ENCODE results near the gene ZBTB8B.

DNA sequence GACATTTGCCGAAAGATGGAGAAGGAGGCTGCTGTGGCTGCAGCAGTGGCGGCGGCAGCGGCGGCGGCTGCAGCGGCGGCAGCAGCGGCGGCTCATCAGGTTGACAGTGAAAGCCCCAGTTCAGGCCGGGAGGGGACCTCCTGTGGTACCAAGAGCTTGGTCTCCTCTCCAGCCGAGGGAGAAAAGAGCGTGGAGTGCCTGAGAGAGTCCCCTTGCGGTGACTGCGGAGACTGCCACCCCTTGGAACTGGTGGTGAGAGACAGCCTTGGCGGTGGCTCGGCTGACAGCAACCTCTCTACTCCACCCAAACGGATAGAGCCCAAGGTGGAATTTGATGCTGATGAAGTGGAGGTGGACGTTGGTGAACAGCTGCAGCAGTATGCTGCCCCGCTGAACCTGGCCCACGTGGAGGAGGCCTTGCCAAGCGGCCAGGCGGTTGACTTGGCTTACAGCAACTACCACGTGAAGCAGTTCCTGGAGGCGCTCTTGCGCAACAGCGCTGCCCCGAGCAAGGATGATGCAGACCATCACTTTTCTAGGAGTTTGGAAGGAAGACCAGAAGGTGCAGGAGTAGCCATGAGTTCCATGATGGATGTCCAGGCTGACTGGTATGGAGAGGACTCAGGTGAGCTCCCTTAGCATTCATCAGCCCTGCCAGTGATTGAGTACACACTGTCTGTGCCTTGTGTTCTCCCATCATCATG, 6.3 kb downstream of the ZBTB8B start:
- TF ChIP-seq, protein P1, sequence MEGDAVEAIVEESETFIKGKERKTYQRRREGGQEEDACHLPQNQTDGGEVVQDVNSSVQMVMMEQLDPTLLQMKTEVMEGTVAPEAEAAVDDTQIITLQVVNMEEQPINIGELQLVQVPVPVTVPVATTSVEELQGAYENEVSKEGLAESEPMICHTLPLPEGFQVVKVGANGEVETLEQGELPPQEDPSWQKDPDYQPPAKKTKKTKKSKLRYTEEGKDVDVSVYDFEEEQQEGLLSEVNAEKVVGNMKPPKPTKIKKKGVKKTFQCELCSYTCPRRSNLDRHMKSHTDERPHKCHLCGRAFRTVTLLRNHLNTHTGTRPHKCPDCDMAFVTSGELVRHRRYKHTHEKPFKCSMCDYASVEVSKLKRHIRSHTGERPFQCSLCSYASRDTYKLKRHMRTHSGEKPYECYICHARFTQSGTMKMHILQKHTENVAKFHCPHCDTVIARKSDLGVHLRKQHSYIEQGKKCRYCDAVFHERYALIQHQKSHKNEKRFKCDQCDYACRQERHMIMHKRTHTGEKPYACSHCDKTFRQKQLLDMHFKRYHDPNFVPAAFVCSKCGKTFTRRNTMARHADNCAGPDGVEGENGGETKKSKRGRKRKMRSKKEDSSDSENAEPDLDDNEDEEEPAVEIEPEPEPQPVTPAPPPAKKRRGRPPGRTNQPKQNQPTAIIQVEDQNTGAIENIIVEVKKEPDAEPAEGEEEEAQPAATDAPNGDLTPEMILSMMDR (IDR thresholded peaks at IDR 0.05) = no peak
- TF ChIP-seq POLR2A (IDR thresholded peaks at IDR 0.05) = no peak

Measured in uterus (tissue), 2 donors.